ENCODE measurements around the gene KCNH1.

The KCNH1 gene

DNA sequence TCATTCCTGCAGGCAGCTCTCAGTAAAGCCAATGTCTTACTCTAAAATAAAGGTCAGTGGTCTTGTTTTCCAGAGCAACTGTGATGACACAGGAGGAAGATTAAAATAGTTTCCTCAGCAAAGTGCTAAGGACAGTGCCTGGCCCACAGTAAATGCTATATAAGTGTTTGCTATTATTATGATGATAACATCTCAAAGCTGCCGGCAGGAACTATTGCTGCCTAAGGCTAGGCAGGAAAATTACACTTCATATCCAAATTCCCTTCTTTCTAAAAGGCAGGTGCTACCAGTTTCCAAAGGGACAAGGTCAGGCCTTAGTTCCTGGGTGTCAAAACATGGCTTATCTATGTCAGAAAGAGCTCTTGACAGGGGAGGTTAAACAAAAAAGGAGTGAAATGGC lies 403.9 kb downstream of the KCNH1 start:
- in situ Hi-C loops (cut with MboI; ENCODE audit: low sequenced_read_pairs), result no loop called here

DNA sequence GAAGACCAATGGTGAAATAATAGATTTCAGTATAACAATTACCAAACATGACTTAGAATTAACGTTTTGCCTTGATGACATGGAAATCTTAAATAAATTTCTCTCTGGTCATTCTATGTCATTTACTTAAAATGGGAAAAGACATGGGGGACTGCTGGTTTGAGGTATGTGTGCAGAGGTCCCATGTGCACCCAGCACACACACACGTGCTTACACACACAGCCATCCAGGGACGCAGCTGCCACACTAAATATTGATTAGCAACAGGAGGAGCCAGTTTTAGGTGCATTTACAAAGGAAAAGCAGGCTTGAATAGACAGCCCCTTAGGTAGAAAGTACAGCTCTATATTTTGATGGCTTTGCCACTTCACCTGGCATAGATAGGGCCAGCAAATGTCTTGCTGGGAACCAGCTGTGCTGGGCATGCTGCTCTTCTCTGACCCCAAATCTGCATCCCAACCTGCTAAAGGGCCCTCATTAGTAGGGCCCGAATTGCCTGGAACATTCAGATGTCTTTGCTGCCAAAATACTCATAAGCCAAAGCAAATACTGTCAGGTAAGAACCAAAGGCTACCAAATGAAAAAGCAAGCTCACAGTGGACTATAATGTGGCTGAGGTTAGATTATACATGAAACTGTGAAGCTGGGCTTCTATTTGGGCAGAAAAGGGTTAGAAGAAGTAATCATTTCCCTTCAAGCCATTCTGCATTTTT lies 405.4 kb downstream of the KCNH1 start:
- in situ Hi-C loops (cut with MboI; ENCODE audit: low sequenced_read_pairs), result no loop called here

DNA sequence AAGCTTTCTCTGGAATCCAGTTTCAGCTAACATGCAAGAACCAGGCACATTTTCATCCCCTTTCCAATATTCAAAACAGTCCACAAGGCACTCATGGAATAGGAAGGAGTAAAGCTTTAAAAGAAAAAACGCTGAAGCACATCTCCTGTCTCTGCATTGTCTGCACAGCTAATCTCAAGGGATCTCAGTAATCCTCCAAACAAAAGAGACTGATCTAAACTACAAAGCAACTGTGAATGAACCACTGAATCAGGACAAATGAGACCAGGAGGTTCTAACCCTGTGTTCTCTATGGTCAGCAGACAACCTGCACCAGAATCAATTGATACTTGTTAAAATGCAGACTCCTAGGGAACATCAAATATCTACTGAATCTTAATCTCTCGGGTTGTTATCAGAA lies 406.2 kb downstream of the KCNH1 start:
- in situ Hi-C loops (cut with MboI; ENCODE audit: low sequenced_read_pairs), result no loop called here

DNA sequence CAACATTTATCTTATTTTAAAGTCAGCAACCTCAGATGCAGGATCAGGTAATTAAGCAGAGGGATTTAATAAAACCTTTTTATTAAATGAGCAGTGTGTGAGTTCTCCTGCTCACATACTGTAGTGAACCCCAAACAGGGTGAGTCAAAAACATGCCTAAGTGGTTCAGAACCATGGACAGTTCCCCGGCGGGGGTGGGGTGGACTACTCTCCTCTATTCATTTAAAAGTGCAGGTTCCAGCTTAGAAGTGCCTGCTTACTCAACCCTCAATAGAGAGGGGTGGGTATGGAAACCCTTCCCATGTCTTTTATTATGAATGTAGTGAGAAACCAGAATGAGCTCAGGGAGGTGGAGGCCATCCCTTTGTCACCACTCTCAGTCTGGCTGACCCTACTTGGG lies 407.3 kb downstream of the KCNH1 start:
- in situ Hi-C loops (cut with MboI; ENCODE audit: low sequenced_read_pairs), result no loop called here

DNA sequence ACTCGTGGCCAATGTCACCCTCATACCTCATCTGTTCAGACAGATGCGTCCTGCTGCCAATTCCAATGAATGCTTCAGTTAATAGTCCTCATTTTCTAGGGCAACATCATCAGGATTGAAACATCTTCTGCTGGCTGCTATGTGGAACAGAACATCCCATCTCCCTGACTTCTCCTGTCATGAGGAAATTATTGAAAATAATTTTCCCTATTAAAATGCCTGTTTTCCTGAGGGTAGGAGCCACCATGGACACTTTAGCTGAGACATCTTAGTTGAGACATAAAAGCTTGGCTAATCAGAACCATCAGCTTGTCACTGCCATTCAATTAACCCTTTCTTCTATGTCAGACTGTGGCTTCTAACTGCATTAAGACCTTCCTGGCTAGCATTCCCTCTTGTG lies 409.2 kb downstream of the KCNH1 start:
- in situ Hi-C loops (cut with MboI; ENCODE audit: low sequenced_read_pairs), result no loop called here

DNA sequence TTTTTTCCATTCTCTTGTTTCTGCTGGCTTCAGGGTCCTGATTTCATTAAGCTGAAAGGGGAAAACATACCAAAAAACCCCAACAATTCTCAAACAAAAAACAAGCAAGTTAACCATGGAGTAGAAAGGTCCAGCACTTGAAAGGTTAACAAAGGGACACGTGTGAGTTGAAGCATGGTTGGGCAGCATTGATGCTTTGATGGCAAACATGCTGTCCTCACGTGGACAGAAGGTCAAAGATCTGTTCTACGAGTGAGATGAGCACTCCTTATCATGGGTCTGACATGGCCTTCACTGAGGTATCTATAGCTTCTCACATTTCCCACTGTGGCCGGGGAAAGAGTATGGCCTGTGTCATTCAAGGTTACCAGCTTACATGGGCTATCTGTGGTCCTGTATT lies 410.3 kb downstream of the KCNH1 start:
- in situ Hi-C loops (cut with MboI; ENCODE audit: low sequenced_read_pairs), result no loop called here

DNA sequence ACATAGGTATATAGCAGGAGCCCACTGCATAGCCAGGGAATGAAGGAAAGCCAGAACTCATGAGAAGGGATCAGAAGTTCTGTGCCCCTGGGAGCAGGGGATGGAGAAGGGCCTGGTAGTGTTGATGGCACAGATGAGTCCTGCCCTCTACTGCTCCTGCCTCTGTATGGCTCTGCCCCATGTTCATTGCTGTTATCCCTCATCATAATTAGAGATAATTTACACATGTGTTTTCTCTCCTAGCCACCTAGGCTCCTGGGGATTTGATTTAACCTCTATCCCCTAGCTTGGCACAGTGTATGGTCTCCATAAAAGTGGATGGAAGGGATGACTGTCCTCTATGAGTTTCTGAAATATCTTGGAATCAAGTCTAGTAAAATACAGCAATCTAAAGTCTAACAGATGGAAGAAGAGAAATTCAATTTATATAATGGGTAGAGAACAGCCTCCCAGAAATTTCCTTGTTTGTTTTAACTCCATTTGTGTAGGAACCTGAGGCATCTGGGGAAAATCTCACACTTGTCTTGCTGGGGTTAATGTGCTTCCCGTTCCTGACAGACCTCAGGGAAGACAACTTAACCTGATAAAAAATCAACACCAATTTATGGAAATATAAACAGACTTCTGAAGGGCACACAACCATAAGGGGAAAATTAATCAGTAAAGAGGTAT lies 411.4 kb downstream of the KCNH1 start:
- in situ Hi-C loops (cut with MboI; ENCODE audit: low sequenced_read_pairs), result no loop called here

DNA sequence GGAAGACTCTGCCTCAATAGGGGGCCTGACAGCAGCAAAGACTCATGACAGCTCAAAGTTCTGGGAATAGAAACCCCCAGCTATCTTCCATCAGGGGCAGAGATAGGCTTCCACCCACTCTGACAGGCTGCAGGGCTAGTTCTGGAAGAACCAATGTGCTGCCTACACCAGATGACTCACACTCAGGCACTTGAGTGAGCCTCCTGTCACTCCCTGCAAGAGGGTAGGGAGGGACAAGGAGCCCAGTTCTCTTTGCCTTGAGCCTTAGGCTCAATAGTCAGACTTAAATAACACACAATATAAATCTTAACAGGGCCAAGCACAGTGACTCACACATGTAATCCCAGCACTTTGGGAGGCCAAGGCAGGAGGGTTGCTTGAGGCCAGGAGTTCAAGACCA lies 418.9 kb downstream of the KCNH1 start:
- in situ Hi-C loops (cut with MboI; ENCODE audit: low sequenced_read_pairs), result no loop called here

DNA sequence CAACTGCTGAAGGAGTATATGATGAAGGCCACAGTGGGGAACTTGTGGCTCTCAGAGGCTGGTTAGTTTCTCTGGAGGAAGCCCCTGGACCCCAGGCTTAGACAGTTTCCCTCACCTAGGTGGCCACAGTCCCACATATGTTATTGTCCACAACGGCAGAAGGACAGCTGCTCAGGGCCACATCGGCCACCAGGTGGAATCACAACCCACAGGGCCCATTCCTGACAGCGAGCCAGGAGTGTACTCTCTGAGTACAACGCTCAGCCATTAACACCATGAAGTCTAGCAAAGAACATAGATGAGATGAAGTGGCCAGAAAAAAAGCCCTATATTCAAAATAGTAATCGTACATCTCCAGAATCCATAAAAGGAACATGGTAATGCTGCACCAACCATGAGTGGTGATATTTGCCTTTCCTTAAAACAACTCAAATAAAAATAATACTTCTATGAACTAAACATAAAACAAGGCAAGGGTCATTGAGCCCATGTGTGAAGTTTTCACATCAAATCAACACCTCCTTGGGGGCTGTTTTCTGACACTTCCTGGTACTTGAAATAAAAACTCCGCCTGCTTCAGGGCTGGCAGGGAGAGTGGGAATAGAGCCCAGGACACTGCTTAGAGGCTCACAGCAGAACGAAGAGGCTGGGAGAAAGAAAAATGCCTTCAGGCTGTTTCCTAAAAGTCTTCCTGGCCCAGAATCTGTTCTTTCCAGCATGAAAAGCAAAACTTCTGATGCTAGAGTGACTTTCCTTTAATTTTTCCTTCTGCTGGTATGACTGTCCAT lies 421.9 kb downstream of the KCNH1 start:
- in situ Hi-C loops (cut with MboI; ENCODE audit: low sequenced_read_pairs), result no loop called here

DNA sequence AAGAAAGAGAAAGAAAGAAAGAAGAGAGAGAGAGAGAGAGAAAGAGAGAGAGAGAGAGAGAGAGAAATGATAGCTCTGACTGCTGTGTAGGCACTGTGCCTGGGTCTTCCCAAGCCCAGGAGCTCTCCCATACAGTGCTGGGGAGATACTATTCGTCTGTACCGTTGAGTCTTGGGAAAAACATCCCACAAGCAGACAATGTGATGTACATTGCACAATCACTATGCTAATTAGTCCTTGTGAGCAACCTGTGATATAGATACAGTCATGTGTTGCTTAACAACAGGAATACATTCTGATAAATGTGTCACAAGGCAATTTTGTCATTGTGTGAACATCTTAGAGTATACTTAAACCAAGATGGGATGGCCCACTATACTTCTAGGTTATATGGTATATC lies 424.2 kb downstream of the KCNH1 start:
- in situ Hi-C loops (cut with MboI; ENCODE audit: low sequenced_read_pairs), result no loop called here

DNA sequence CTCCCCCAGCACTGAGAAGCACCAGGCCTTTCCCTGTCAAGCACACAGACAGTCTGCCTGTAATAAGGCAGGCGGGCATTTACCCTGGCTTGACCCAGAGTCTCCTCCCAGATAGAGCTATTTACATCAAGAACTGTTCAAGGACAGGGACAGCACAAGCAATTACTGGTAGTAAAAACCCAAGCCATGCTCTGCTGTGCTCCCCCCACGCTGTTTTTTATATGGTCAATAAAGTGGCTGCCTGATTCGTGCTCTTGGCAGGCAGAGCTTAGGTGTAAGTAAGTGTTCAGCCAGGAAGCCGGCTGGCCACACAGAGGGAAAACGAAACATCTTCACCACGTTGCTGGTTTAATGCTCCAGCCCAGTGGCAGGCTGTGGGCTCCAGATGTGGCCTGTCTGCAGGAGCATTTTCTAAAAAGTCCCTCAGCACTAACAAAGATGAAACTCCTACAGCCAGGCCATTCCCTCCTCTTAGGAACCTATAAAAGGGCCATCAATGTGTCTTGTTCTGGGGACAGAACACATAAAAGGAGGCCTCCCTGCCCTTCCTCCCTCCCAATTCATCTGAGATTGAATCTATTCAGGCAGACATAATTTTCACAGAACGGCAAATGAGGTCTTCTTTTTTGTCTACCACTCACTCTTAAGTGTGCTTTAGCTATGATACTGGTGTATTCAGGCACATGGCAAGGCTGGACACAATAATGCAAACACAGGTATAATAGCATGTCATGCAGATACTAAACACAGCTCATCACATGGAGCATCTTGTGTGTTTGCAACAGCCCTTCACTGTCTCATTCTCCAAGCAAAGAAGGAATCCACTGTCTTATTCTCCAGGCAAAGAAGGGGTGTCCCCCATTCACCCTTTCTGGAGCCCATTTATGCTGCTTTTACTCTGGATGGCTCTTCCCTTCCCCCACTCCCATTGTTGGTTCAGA lies 426.4 kb downstream of the KCNH1 start:
- in situ Hi-C loops (cut with MboI; ENCODE audit: low sequenced_read_pairs), result no loop called here

DNA sequence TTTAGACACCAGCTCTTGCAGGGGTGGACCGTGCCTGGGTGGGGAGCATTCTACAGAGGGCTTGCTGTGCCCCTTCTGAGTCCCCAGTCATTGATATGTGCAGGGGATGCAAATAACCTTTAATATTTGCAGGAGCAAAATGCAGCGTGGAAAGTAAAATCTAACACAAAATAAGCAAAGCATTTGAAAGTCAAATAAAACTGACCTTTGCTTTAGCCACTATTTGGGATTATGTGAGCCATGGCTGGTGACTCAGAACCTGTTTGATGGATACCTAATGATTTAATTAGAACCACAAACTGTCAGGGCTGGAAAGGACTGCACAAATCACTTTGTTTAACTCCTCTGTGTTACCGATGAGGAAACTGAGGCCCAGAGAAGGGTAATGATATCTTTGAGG lies 427.7 kb downstream of the KCNH1 start:
- in situ Hi-C loops (cut with MboI; ENCODE audit: low sequenced_read_pairs), result no loop called here

DNA sequence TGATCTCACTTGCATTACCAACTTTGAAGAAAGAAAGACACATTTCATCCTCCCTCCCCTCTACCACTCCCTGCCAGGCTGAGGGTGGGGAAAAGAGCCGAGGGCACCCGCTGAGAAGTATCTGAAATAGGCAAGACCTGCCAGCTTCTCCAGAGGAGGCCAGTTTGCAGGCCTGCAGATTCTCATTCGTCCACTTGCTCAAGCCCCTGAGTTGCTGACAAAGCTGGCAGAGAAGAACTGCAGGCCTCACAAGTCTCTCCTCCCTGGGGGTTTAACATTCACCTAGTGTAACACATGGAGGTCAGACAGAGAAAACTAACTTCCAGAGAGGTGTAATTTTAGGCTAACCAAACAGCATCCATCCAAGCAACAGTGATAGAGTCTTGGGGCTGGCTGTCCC lies 428.9 kb downstream of the KCNH1 start:
- in situ Hi-C loops (cut with MboI; ENCODE audit: low sequenced_read_pairs), result no loop called here

DNA sequence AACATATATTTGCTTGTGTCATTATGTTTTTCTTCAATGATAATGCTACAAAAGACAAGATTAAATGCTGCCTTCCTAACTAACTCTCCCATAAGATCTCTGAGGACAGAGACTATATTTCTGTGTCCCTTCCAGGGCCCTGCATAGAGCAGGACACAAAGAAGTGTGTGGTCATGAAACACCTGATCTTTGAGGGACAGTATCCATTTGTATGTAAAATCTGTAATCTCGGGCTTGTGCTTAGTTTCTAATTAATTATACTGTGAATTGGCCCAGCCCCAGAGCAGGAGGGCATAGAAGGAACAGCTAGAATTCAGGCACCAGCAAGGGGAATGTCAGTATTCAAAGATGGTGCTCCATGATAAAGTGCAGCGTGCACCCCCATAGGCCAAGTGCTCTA lies 430.4 kb downstream of the KCNH1 start:
- in situ Hi-C loops (cut with MboI; ENCODE audit: low sequenced_read_pairs), result no loop called here

DNA sequence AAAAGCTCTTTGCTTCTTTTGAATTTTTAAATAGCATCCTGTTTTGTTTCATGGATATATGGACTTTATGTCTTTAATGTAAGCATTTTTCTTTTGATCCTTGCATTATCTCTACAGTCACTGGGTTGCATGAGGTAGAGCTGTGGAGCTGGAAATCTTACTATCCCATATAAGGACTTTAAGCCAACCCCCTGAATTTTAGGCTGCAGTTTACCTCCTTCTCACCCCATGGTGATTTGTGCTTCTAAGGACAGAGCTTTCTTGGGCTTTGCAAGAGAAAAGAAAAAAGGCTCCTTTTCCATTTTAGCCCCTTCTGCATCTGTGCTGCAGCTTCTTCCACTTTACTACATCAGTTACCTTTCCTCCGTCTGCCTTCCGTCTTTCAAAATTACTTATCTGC lies 431.4 kb downstream of the KCNH1 start:
- in situ Hi-C loops (cut with MboI; ENCODE audit: low sequenced_read_pairs), result no loop called here

DNA sequence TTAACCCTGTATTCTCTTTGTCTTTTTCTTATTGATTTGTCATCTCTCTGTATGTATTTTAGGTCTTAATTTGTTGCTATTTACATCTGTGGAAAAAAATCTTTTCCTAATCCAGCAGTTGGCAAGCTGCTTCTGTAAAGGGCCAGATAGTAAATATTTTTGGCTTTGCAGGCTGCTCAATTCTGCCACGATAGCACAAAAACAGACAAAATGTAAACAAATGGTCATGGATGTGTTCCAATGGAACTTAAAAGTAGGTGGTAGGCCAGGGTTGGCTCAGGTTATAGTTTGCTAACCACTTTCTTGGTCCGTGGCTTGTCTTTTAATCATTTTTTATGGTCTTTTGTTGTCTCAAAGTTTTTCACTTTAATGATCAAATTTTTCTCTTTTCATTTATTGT lies 433.4 kb downstream of the KCNH1 start:
- in situ Hi-C loops (cut with MboI; ENCODE audit: low sequenced_read_pairs), result no loop called here

DNA sequence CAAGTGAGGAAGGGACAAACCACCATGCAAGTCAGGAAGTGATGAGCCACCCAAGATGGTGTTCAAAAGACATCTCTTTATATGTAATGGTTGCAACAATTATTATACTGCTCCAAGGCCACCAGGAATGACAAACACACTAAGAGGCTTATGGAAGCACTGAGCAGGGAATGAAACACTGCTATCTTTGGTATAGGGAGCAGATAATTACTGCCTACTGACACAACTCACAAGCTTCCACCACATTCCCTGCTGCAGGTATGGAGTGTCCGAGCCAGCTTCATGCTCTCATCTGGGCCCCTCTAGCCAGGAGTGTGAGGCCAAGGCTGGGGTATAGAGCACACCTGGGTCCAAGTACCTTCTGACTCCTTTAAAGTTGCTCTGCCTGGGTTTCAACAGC lies 433.9 kb downstream of the KCNH1 start:
- in situ Hi-C loops (cut with MboI; ENCODE audit: low sequenced_read_pairs), result no loop called here

DNA sequence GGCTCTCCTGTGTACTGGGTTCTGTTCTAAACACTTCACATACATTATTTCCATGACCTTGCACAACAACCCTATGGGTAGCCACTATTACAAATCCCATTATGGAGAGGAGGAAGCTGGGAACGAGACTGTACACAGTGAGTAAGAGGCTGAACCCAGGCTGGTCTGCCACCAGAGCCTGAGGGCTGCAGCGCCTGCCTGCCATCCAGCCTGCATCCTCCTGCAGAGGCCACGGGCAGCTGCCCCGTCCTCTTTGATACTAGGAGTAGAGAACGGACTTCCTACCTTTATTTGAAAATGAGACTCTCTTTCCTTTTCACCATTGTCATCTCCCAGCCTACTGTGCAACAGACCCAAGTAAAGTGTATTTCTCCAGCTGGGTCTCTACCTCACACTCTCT lies 435.3 kb downstream of the KCNH1 start:
- in situ Hi-C loops (cut with MboI; ENCODE audit: low sequenced_read_pairs), result no loop called here

DNA sequence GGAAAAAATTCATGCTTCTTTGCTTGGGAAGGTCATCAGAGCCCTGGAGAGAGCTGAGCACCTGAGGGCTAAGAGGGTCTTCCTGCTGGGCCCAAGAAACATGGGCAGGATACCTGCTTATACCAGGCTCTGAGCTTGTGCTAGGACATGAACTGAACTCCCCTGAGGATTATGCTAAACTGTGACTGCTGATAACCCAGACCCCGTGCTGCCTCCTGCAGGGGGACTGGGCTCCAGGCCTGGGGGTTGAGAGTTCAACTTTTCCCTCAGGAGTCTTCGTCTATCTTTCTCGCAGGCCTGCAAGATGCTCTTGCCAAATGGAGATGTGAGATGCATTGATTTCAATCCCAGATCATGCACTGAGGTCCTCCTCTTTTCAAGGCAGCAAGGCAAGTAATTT lies 436.8 kb downstream of the KCNH1 start:
- in situ Hi-C loops (cut with MboI; ENCODE audit: low sequenced_read_pairs), result no loop called here

DNA sequence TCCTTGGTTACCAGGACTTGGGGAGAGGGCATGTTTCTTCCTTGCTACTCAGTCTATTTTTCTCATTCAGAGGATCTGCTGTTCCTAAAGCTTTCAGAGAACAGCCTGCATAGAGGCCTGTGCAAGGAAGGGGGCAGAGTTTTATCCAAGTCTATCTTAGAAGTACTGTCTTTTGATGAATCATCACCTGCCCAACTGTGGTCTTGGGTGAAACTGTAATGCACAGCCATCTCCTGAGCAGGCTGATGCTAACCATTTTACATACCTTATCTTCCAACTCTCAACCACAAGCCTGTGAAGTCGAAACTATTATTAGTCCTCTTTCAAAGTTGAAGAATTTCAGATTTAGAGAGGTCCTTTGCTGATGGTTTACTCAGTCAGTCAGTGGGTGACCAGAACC lies 437.2 kb downstream of the KCNH1 start:
- in situ Hi-C loops (cut with MboI; ENCODE audit: low sequenced_read_pairs), result no loop called here

DNA sequence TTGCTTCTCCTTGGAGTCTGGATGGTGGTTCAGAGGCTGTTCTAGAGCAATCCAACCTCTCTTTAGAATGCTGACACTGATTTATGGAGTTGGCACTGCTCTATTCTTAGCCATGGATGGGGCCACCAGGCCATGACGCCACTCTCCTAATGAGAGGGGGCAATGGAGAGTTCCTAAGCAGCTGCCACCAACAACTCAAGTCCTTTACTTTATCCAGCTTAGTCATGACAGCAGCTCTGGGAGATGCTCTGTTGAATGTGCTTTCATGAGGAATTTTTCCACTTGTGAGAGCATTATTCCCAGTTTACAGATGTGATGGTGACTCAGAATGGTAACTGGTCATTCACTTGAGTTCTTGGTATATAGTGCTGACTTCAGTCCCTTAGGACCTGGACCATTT lies 438.9 kb downstream of the KCNH1 start:
- in situ Hi-C loops (cut with MboI; ENCODE audit: low sequenced_read_pairs), result no loop called here

Measured in HL-60/S4 treated with phorbol 12-myristate 13-acetate at 8.2 ng/mL for 4 days and 3 days (cell line).